ENCODE measurements around the gene GAGE12F. TPM values are rescaled to one million over a fixed set of nuclear protein-coding genes. Genes with fewer than 3 reads are reported as not detected.

The GAGE12F gene, protein sequence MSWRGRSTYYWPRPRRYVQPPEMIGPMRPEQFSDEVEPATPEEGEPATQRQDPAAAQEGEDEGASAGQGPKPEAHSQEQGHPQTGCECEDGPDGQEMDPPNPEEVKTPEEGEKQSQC
- not detected for total RNA-seq

DNA sequence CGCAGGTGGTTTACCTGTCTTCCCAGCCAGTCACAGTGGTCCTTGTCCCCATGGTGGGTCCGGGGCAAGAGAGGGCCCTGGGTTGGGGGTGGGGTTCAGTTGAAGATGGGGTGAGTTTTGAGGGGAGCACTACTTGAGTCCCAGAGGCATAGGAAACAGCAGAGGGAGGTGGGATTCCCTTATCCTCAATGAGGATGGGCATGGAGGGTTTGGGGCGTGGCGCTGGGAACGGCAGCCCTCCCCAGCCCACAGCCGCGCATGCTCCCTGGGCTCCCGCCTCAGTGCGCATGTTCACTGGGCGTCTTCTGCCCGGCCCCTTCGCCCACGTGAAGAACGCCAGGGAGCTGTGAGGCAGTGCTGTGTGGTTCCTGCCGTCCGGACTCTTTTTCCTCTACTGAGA, at the start of gene GAGE12F:
Gene GAGE12F, plus strand, starts transcription at position 301 of the 400 bp plus-strand sequence. CDS start 1,155 bp downstream, outside the sequence.

DNA sequence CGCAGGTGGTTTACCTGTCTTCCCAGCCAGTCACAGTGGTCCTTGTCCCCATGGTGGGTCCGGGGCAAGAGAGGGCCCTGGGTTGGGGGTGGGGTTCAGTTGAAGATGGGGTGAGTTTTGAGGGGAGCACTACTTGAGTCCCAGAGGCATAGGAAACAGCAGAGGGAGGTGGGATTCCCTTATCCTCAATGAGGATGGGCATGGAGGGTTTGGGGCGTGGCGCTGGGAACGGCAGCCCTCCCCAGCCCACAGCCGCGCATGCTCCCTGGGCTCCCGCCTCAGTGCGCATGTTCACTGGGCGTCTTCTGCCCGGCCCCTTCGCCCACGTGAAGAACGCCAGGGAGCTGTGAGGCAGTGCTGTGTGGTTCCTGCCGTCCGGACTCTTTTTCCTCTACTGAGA, 28.8 kb upstream of the GAGE12F start, which contains the start of gene GAGE12C:
Gene GAGE12C, plus strand, starts transcription at position 301 of the 400 bp plus-strand sequence. CDS start 1,155 bp downstream, outside the sequence.

DNA sequence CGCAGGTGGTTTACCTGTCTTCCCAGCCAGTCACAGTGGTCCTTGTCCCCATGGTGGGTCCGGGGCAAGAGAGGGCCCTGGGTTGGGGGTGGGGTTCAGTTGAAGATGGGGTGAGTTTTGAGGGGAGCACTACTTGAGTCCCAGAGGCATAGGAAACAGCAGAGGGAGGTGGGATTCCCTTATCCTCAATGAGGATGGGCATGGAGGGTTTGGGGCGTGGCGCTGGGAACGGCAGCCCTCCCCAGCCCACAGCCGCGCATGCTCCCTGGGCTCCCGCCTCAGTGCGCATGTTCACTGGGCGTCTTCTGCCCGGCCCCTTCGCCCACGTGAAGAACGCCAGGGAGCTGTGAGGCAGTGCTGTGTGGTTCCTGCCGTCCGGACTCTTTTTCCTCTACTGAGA, 19.2 kb upstream of the GAGE12F start, which contains the start of gene GAGE12D:
Gene GAGE12D, plus strand, starts transcription at position 301 of the 400 bp plus-strand sequence. CDS start 1,155 bp downstream, outside the sequence.

DNA sequence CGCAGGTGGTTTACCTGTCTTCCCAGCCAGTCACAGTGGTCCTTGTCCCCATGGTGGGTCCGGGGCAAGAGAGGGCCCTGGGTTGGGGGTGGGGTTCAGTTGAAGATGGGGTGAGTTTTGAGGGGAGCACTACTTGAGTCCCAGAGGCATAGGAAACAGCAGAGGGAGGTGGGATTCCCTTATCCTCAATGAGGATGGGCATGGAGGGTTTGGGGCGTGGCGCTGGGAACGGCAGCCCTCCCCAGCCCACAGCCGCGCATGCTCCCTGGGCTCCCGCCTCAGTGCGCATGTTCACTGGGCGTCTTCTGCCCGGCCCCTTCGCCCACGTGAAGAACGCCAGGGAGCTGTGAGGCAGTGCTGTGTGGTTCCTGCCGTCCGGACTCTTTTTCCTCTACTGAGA, 9.7 kb upstream of the GAGE12F start, which contains the start of gene GAGE12E:
Gene GAGE12E, plus strand, starts transcription at position 301 of the 400 bp plus-strand sequence. CDS start 1,155 bp downstream, outside the sequence.

DNA sequence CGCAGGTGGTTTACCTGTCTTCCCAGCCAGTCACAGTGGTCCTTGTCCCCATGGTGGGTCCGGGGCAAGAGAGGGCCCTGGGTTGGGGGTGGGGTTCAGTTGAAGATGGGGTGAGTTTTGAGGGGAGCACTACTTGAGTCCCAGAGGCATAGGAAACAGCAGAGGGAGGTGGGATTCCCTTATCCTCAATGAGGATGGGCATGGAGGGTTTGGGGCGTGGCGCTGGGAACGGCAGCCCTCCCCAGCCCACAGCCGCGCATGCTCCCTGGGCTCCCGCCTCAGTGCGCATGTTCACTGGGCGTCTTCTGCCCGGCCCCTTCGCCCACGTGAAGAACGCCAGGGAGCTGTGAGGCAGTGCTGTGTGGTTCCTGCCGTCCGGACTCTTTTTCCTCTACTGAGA, 9.5 kb downstream of the GAGE12F start, which contains the start of gene GAGE12G:
Gene GAGE12G, plus strand, starts transcription at position 301 of the 400 bp plus-strand sequence. CDS start 1,155 bp downstream, outside the sequence.

DNA sequence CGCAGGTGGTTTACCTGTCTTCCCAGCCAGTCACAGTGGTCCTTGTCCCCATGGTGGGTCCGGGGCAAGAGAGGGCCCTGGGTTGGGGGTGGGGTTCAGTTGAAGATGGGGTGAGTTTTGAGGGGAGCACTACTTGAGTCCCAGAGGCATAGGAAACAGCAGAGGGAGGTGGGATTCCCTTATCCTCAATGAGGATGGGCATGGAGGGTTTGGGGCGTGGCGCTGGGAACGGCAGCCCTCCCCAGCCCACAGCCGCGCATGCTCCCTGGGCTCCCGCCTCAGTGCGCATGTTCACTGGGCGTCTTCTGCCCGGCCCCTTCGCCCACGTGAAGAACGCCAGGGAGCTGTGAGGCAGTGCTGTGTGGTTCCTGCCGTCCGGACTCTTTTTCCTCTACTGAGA, 19.0 kb downstream of the GAGE12F start, which contains the start of gene GAGE12H:
Gene GAGE12H, plus strand, starts transcription at position 301 of the 400 bp plus-strand sequence. CDS start 1,155 bp downstream, outside the sequence.

DNA sequence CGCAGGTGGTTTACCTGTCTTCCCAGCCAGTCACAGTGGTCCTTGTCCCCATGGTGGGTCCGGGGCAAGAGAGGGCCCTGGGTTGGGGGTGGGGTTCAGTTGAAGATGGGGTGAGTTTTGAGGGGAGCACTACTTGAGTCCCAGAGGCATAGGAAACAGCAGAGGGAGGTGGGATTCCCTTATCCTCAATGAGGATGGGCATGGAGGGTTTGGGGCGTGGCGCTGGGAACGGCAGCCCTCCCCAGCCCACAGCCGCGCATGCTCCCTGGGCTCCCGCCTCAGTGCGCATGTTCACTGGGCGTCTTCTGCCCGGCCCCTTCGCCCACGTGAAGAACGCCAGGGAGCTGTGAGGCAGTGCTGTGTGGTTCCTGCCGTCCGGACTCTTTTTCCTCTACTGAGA, 28.6 kb downstream of the GAGE12F start, which contains the start of gene GAGE2A:
Gene GAGE2A, plus strand, starts transcription at position 301 of the 400 bp plus-strand sequence. CDS start 1,155 bp downstream, outside the sequence.

DNA sequence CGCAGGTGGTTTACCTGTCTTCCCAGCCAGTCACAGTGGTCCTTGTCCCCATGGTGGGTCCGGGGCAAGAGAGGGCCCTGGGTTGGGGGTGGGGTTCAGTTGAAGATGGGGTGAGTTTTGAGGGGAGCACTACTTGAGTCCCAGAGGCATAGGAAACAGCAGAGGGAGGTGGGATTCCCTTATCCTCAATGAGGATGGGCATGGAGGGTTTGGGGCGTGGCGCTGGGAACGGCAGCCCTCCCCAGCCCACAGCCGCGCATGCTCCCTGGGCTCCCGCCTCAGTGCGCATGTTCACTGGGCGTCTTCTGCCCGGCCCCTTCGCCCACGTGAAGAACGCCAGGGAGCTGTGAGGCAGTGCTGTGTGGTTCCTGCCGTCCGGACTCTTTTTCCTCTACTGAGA, 38.1 kb downstream of the GAGE12F start, which contains the start of gene GAGE1:
Gene GAGE1, plus strand, starts transcription at position 301 of the 400 bp plus-strand sequence. CDS start 1,155 bp downstream, outside the sequence.

Other genes starting within 250 kb of the GAGE12F start
- not detected for gene GAGE12J, start 238.8 kb upstream of the GAGE12F start, total RNA-seq
- gene GAGE13, start 229.3 kb upstream of the GAGE12F start, total RNA-seq: not detected
- not detected for gene GAGE12C, start 28.7 kb upstream of the GAGE12F start, total RNA-seq
- gene GAGE12D, start 19.1 kb upstream of the GAGE12F start, total RNA-seq: not detected
- not detected for gene GAGE12E, start 9.6 kb upstream of the GAGE12F start, total RNA-seq
- gene GAGE12G, start 9.6 kb downstream of the GAGE12F start, total RNA-seq: not detected
- not detected for gene GAGE12H, start 19.1 kb downstream of the GAGE12F start, total RNA-seq
- gene GAGE2A, start 28.7 kb downstream of the GAGE12F start, total RNA-seq: not detected
- gene GAGE1, start 38.2 kb downstream of the GAGE12F start, total RNA-seq: not detected
- gene PAGE1, start 135.1 kb downstream of the GAGE12F start, total RNA-seq: not detected

All from camera-type eye (tissue), 1 donor.